GM21381 (cell line): ENCODE results near the gene TMEM126B.
"Not testable (repeated sequence)": the region's sequence is repeated elsewhere in the genome, so short reads cannot be mapped to it uniquely, and the experiment has no call there.

Source experiments
- ATAC-seq: cut with Tn5 transposase; IDR thresholded peaks from one replicate; pipeline ENCODE4 v1.9.1; 2021; ENCODE audit warnings: mild to moderate bottlenecking, moderate library complexity; ENCODE audit not compliant: unreplicated experiment

TMEM126B gene

DNA sequence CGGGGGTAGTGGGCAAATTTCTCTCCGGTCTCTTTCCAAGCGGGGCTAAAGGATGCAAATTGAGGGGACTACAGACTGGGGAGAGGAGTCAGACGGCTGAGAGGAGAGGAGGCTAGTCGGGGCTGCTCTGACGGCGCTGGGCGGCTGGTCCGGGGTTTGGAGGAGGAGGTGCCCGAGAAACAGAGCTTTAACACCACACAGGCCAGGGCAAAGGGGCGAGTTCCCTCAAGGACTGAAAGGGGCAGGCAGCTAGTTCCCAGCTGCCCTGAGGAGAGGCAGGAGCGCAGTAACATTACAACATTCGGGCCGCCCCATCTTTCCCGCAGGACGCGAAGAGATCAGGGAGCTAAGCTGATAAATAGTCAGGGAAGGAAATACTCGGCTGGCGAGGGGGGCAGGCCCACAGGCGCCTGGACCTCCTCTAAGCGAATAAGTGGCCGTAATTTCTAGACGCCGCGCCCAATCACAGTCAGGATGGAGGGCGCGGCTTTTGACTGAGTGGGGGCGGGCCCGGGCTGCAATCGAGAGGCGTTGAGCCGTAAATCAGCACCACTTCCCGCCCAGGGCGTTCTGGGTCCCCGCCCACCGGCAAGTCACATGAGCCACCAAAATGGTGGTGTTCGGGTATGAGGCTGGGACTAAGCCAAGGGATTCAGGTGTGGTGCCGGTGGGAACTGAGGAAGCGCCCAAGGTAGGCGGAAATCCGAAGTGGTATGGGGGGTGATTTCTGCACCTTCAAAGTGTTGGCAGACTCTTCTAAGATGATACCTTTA is at the start of gene TMEM126B:
TMEM126B (plus strand) TSS at position 596 of the 773 bp plus-strand sequence; CDS start at position 611, 15 bp downstream.
- ATAC-seq, result peak; percentile 99

DNA sequence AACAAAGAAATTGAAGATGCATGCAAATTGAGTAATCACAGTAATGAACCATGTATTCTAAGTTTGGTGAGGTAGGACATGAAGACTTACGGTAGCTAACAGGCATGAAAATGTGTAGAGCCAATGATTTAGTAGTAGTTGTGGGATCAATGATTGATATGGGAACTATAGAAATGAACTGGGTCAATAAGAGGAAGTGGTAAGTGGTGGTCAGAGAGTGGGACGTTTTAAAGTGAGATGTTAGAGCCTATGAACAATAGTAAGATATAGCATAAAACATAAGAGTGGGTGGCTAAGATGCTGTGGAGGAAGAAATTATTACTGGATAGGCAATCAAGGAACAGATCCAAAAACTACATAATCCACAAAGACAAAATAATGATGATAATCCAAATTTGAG is 46.3 kb upstream of the TMEM126B start:
- ATAC-seq, result no peak

DNA sequence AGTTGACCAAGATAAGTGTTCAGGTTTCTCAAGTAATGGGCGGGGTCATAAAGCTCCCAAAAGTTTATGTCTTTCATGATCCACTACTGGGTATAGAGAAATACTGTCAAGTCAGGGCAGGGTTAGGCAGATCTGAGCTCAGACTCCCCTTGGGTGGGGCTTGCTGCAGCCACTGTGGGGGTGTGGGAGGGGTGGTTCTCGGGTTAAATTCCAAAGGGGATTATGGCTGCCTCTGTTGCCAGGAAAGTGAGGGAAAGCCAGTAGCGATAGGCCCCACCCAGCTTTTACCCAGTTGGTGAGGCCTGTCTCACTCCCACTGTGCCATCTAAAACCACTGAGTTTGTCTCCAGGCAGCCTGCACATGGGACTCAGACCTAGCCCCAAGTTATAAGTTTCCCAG is 39.0 kb upstream of the TMEM126B start:
- no peak for ATAC-seq

DNA sequence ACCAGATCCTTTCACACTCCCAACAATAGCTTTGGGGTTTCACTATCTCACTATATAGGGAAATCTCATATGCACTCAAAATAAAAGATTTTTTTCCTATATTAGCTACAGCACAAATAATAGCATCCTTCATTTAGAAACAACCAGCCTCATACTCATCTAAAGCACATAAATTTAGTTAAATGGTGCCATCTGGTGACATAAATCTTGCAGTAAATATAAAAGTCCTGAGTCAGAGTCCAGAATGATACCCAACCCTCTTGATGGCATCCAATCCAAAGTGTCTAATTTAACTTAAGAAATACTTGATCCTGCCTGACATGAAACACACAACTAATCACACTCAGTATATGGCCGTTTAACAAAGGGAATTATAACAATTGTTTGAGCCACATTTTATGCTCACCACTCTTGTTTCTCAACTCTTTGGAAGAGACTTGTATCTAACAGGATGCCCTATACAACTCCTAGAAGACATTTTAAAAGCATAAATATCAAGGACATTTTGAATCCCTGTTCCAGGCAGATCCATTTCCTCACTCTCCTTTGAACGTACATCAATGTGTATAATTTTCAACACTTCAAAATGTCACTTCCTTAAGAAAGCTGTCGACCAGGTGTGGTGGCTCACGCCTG is 37.4 kb upstream of the TMEM126B start:
- ATAC-seq, result no peak

DNA sequence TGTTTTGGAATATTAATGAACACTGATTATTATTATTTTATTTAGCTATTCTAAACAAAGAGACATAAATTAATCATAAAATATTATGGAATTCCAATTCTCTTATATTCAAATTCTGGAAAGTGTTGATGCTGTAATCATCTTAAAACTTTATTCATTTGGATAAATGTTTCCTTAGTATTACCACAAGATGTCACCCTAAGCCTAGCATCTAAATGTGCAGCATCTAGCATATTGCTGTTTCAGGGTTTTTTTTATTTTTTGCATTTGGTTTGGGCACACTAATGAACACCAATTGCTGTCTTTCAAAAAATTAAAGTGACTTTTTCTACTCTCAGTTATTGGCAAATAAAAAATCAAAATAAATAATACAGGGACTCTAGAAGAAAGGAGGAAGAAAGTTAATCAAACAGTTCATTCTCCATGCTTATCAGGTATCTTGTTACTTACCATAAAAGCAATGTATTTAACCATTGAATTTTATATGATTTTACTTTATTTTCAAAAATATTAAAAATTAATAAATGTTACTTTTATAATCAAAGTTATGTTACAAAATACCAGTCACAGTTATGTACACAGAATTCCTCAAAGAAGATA is 33.0 kb upstream of the TMEM126B start:
- peak; percentile 57 for ATAC-seq

DNA sequence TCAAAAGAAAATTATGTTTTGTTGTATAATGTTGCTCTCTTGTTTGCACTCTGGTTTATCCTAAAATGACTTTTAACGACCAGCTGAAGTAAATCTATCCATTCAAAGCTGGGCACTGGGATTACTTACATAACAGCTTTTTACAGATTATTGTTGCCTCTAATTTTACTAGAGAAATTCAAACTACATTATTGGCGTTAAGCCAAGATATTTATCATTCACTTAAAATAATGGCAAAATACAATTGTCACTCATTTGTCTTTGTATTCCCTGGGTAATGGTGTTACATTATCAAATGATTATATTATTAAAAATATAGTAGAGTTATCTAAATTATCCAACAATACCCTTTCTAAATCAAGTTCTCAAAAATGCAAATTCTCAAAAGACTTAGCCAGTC is 31.5 kb upstream of the TMEM126B start:
- ATAC-seq, result no peak

DNA sequence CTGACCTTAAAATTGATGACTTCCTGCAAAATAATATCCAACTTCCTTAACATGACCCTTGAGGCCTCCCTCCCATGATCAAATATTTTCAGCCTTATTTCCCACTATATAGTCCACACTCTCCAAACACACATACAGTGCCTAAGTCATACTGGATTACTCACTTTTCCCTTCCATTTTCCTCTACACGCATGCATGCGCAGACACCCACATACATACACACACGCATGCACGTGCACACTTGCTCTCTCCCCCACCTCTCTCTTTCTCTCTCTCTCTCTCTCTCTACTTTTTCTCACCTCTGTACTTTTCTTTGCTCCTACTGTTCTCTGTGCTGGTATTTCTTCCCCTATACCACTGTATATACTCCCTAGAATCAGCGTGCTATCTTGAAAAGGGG is 29.3 kb upstream of the TMEM126B start:
- no peak for ATAC-seq

DNA sequence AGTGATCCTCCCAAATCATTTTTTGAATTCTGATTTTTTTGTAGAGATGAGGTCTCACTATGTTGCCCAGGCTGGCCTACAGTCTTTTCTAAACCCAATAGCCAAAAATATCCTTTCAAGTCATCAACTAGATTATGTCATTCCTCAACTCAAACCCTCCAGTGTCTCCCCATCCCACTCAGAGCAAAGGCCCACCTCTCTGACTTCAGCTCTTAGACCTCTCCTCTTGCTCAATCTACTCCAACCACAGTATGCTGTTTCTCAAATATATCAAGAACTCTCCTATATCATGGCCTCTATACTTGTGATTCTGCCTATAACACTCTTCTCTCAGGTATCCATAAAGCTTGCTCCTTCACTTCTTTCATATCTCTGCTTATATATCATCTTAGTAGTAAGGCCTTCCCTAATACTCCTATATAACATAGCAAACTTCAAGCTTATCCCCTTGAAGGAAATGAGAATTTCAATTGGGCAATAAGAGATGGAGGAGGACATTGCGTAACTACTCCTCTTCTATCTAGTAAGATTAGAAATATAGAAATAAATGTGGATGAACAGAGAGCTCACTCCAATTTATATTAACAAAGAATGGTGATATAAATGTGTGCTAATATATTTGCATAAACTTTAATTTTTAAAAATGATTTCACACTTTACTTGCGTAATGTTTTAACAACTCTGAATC is 25.7 kb upstream of the TMEM126B start:
- ATAC-seq, result no peak

DNA sequence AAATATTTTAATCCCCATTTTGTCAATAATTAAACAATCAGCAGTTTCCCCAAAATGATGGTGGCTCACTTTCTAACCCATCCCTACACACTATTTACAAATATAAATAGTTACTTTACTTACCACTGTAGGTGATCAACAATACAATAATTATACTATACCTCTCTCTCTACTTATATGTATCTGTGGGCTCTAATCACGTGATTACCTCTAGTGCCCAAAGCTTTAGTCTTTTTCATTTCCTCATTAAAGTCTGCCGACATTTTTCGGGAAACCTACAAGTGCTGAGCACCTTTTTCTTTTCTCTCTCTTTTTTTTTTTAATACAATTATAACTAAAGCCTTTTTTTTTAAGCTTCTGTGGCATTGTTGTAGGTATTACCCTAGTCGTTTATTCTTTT is 25.2 kb upstream of the TMEM126B start:
- no peak for ATAC-seq

DNA sequence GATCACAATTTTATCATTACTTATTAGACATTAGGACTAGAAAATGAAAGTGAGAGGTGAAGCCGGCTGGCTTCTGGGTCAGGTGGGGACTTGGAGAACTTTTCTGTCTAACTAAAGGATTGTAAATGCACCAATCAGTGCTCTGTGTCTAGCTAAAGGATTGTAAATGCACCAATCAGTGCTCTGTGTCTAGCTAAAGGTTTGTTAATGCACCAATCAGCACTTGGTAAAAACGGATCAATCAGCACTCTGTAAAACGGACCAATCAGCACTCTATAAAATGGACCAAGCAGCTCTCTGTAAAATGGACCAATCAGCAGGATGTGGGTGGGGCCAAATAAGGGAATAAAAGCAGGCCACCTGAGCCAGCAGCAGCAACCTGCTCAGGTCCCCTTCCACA is 22.2 kb upstream of the TMEM126B start:
- not testable (repeated sequence) for ATAC-seq

DNA sequence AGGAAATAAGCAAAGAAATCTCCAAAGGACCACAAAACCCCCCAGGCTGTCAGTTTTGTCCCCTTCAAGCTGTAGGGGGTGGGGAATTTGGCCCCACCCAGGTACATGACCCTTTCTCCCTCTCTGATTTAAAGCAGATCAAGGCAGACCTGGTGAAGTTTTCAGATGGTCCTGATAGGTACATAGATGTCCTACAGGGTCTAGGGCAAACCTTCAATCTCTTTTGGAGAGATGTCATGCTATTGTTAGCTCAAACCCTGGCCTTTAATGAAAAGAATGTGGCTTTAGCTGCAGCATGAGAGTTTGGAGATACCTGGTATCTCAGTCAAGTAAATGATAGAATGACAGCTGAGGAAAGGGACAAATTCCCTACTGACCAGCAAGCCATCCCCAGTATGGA is 19.8 kb upstream of the TMEM126B start:
- ATAC-seq, result not testable (repeated sequence)

DNA sequence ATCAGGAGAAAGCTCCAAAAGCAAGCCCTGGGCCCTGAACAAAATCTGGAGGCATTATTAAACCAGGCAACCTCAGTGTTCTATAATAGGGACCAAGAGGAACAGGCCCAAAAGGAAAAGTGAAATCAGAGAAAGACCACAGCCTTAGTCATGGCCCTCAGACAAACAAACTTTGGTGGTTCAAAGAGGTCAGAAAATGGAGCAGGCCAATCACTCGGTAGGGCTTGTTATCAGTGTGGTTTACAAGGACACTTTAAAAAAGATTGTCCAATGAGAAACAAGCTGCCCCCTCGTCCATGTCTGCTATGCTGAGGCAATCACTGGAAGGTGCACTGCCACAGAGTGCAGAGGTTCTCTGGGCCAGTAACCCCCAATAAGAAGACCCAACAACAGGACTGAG is 19.1 kb upstream of the TMEM126B start:
- not testable (repeated sequence) for ATAC-seq

DNA sequence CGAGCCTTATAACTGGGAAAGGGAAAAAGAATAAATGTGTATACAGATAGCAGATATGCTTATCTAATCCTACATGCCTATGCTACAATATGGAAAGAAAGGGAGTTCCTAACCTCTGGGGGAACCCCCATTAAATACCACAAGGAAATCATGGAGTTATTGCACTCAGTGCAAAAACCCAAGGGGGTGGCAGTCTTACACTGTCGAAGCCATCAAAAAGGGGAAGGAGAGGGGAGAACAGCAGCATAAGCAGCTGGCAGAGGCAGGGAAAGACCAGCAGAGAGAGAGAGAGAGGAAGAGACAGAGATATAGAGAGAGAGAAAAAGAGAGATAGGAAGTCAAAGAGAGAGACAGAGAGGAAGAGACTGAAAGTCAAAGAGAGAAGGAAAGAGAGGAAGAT is 16.8 kb upstream of the TMEM126B start:
- ATAC-seq, result not testable (repeated sequence)

DNA sequence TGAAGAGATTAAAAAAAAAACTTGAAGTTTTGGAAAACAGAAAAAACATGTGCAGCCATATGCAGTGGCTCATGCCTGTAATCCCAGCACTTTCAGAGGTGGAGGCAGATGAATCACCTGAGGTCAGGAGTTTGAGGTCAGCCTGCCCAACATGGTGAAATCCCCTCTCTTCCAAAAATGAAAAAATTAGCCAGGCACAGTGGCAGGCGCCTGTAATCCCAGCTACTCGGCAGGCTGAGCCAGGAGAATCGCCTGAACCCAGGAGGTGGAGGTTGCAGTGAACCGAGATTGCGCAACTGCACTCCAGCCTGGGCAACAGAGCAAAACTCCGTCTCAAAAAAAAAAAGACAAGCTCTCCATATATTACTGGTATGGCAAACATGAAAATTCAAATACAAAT is 8.9 kb upstream of the TMEM126B start:
- ATAC-seq, result no peak

DNA sequence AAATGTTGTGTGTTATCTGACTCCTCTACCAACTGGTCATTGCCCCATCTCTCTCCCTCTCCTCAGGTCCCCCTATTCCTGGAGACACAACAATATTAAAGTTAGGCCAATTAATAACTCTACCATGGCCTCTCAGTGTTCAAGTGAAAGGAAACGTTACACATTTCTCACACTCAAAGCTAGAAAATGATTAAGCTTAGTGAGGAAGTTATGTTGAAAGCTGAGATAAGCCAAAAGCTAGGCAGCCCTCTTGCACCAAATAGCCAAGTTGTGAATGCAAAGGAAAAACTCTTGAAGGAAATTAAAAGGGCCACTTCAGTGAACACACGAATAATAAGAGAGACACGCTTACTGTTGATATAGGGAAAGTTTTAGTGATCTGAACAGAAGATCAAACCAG is 8.1 kb upstream of the TMEM126B start:
- no peak for ATAC-seq

DNA sequence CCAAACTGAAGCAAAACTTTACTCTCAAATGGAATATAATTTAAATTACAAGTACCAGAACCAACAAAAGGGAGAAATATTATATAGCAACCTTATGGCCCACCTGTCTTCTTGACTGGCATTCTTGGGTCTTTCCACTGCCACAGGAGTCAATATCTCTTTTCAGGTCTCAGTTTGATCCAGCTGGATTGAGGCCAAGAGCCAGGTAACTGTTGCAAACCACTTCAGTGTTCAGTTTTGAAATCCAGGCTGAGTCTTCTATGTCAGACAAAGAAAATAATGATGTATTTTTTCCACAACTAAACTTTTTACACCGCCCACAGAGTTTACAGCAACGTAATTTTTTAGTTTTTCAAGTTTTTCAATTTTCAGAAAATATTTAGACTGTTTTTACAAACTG is 1.9 kb upstream of the TMEM126B start:
- no peak for ATAC-seq

DNA sequence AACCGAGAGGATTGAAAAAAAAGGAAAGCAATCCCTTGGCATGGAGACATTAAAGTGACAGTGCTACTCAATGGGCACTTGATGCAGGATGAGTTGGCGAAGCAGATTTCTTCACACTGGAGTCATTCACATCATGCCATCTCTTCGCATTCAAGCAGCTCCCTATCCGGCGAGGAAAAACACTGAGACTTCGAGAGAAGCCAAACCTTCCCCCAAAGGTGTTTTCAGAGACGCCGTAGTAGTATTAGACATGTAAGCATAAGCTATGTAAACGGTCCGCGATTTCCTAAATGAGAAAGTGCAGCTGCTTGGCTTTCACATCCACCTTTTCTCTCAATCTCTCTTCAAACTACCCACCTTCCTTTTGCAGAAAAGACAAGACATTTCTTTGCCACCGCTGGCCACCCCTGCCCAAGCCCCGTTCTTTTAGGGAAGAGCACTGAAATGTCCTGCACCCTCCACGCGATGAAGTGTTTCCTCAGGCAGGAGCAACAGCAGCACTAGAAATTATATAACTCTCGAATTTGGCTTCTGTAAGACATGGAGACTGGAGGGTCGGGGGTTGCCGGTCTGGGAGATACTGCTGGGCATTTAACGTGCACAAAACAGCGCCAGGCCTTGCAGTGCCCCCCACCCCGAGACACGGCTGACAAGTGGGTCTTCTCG is 928 bp upstream of the TMEM126B start, which contains the start of gene DLG2:
DLG2 (minus strand) TSS at position 13 of the 666 bp plus-strand sequence.
- ATAC-seq, result peak; percentile 0

DNA sequence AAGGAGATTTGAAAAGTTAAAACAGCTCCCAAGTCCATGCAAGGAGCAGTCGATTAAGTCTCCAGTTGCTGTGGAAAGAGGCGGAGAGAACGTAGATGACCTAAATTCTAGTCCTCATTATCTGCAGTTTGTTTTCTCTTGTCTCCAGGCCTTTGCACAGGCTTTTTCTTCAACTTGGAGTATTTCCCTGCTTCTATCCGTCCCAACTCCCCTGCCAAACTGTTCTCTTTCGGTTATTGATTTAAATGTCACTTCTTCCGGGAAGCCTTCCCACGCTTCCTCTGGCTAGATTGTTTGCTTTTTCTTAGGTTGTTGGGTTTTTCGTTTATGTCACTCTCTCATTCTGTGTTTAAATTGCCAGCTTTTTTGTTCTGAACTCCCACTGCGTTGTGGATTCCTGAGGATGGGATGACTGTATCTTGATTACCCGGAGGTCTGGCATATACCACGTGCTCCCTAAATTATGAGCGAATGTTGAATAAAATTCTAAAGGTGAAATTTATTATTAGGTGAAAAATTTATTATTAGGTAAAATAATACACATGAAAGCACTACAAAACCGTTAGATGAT is 463 bp downstream of the TMEM126B start:
- ATAC-seq, result peak; percentile 3

DNA sequence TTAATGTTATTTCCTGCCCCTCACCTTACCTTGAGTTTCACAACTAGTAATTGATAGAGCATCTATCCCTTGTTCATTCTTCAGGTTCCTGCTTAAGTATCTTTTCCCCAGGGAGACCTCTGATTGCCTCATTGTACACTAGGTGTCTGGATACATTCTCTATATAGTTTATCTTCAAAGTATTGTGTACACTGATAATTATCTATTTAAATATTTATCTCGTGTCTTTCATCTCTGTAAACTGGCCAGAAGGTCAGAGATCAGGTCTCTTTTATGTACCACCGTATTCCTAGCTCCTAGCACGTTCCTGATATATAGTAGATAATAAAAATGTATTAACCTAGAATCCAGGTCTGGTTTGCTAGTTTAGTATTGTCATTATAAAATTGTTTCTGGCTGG is 6.4 kb downstream of the TMEM126B start:
- no peak for ATAC-seq

DNA sequence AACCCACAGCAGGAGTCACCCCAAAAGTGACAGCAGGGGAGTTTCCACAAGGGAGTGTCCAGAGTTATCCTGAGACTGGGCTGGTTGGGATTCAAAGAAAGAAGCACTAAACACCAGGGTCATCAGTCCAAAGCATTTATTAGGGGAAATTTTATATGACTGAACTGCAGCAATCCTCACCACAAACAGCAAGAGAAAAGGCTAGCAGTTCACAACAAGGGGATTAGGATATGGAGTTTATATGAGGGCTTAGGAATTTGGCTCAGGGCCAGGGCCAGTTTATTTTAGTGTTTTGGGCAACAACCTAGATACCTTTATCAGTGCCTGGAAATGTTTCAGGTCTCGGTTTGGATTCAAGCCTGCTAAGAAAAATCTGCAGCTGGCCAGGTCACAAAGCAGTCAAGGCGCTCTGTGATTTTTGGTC is 14.8 kb downstream of the TMEM126B start:
- ATAC-seq, result no peak

DNA sequence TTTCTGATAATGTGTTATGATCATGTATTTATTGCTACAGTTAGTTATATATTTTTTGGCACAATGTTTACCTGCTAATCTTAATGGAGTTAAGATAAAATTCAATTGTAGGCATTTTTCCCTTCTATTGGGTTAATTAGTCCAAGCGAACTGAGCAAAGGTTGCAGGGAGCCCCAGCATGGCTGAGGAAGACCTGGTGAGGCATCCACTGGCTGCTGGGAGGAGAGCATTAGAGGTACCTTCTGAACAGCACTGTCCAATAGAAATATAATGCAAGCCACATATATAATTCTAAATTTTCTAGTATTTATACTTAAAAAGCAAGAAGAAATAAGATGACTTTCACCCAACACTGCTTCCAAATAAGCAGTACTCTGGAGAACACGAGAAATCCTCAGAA is 18.7 kb downstream of the TMEM126B start:
- no peak for ATAC-seq
